ENCODE measurements around the gene ADARB1.

ADARB1 gene

DNA sequence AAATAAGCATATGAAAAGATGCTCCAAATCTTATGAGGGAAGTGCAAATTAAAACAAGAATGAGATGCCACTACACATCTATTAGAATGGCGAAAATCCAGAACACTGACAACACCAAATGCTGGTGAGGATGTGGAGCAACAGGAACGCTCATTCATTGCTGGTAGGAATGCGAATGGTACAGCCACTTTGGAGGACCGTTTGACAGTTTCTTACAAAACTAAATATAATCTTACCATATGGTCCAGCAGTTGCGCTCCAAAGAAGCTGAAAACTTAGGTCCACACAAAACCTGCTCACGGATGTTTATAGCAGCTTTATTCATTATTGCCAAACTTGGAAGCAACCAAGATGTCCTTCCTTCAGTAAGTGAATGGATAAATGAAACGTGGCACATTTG is 163.0 kb downstream of the ADARB1 start:
- no peak for DNase-seq

DNA sequence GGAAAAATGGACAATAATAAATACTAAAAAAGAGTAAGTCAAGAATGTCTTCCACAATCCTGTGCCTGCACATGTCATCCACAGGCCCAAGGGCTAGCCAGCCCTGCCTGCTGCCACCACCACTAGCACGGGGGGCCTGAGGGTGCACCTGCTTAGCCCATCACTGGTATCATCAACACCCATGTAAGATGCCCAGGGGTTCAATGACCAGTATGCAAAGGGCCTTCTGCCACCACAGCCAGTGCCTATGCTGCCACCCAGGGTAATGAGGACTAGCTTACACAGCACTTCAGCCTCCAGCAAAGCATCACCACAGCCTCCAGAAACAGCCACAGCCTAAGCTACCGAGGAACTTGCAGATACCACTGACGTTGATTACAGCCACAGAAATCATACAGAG is 167.0 kb downstream of the ADARB1 start:
- peak; percentile 5 for DNase-seq

GRCh38 chr21:45243603-45244002 is 169.2 kb downstream of the ADARB1 start:
- DNase-seq: no peak

- peak; percentile 3 for DNase-seq
These were observed 170.5 kb downstream of the ADARB1 start for GRCh38 chr21:45244799-45245340.

GRCh38 chr21:45246386-45247320 is 172.3 kb downstream of the ADARB1 start:
- no peak for DNase-seq

DNA sequence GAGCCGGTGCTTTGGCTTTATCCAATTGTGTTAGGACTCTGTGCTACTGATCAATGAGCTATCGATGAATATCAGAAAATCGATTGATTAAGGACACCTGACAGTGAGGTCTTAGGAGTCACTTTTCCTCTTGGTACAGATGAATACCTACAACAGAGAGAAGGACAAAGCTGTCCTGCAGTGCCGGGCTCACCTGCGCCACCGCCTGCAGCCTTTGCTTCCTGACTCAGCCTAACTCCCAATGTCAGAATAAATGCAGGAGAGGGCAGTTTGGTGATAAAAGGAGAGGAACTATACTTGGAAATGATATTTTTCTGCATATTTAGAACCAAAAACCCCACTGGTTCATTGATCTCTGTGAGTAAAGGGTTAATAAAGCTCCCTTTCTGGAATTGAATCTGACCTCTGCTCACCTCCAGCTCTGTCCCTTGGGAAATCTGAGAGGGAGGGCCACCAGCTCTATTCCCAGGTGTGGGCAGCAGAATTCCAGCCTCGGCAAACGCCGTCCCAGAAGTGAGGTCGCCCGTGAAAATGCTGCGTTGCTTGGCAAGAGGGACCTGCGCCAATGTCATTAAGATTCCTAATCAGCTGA is 174.0 kb downstream of the ADARB1 start:
- DNase-seq: no peak

DNA sequence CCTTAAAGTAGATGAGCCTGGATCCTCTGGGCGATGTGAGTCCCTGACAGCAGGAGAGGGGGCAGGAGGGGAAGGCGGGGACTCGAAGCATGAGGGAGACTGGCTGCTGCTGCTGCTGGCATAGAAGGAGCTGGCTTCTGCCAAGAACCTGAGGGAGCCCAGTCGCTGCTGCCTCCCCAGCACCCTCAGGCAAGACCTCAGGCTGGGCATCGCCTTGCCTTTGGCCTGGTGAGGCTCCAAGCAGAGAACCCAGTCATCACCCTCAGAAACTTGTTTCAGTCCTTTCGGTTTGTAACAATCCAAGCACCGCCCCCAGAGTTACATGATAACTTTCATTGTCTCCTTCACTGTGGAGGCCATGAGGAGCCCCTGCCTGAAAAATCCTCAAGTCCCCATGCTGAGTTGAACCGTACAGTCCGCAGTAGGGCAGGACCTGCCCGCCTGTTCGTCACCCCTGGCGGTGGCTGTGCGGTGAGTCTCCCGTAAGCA is 174.6 kb downstream of the ADARB1 start:
- DNase-seq: no peak

GRCh38 chr21:45249626-45250025 is 175.2 kb downstream of the ADARB1 start:
- DNase-seq: no peak

DNA sequence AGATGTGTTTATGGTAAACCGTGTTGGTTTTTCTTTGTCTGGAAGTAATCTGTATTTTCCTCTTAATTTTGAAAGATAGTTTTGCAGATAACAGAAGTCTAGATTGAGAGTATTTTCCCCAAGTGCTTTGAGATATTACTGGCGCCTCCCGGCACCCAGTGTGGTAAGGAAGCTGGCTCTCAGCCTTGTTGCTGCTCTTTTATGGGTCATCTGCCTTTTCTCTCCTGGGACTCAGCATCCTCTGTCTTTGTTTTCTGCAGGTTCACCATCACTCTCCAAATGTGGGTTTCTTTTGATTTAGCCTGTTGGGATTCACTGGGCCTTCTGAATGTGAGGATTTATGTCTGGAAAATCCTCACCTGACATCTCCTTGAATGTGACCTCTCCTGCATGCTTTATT is 175.9 kb downstream of the ADARB1 start:
- DNase-seq: no peak

DNA sequence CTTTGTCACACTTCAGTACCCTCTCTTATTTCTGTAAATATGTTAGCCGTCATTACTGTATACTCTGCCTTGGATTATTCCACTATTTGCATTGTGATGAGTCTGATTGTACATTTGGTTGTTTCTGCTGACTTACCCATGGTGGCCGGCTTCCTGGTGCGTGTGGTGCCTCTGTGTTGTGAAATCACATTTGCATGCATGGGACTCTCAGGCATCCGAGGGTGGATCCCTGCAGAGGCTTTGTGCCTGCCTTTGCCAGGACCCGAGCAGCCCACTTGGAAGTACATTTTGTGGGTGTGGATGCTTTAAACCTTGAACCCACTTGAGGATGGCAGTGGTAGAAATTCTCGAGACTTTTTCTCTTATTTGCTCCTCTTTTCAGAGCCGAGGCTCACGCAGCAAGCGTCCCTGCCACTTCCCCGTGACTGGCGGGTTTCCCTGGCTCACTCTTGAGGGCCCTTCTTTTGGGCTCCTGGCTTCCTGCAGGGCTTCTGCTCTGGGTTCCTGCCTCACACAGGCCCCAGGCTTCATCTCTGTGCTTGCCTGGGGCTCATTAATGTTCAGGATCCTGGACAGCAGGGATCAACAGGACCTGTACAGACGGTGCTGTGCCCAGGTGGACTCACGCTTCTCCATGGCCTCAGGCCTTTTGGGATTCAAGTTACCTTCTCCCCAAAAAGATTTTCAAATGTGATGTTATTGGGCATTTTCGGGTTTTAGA is 176.7 kb downstream of the ADARB1 start:
- DNase-seq: no peak

GRCh38 chr21:45251635-45252447 is 177.5 kb downstream of the ADARB1 start:
- no peak for DNase-seq

DNA sequence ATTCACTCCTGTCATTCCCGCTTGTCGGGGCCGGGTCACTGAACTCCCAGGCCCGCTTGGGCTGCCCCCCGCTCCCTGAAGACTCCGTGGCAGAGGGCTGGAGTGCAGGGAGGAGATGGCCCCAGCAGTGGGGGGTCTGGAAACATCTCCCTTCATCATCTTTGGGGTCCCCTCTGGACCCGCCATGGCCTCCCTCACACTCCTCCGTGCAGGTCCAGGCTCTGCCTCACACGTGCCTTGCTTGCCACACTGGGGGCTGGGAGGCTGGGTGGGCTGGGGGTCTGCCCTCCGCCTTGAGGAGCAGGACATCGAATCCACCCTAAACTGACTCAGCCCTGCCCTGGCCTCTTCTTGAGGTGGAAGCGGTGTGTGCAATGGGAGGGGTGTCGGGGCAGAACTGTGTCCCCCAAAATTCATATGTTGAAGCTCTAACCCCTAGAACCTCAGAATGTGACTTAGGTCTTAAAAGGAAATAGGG is 178.1 kb downstream of the ADARB1 start:
- no peak for DNase-seq

- DNase-seq: no peak
These were observed 178.8 kb downstream of the ADARB1 start for GRCh38 chr21:45253180-45253579.

DNA sequence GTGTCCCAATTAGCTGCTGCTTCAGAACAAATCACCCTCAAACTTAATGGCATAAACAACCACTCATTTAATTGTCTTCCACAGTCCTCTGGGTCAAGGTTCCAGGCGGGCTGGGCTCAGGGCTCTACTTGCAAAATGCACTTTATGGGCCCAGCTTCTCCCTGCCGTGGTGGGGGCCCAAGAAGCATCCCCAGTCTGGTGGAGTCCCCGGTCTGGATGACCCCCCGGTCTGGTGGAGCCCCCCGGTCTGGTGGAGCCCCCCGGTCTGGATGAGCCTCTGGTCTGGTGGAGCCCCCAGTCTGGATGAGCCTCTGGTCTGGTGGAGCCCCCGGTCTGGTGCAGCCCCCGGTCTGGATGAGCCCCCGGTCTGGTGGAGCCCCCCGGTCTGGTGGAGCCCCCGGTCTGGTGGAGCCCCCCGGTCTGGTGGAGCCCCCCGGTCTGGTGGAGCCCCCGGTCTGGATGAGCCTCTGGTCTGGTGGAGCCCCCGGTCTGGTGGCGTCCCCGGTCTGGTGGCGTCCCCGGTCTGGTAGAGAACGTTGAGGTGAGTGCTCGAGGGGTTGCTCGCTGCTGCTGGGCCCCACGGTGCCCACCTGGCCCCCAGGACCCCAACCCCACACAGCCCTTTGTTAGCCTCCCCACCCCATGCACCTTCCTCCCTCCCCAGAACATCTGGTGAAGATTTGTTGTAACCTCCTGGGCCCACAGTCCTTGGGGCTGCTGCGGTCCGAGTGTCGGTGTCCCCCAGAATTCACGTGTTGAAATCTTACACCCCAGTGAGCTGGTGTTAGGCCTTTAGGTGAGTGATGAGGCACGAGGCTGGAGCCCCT is 179.5 kb downstream of the ADARB1 start:
- no peak for DNase-seq

DNA sequence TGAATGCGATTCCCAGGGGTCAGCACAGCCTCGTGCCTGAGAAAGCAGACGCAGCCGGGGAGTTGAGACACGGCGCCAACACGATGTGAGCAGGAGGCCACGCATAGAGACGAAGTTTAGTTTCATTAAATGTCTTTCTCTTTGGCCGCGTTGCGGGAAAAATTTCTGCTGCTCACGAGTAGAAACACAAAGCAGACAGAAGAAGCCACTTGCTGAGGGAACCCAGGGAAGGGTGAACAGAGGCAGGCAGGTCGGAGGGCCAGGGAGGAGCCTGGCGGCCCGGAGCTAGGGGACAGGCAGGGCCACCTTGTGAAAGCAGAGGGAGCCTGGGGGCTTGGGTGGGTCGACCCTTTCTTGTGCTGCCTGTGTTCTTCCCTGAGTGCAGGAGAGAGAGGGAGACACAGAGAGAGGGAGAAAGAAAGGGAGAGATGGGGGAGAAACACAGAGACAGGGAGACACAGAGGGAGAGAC is 180.1 kb downstream of the ADARB1 start:
- no peak for DNase-seq

- DNase-seq: no peak
These were observed 181.1 kb downstream of the ADARB1 start for GRCh38 chr21:45255381-45256020.

DNA sequence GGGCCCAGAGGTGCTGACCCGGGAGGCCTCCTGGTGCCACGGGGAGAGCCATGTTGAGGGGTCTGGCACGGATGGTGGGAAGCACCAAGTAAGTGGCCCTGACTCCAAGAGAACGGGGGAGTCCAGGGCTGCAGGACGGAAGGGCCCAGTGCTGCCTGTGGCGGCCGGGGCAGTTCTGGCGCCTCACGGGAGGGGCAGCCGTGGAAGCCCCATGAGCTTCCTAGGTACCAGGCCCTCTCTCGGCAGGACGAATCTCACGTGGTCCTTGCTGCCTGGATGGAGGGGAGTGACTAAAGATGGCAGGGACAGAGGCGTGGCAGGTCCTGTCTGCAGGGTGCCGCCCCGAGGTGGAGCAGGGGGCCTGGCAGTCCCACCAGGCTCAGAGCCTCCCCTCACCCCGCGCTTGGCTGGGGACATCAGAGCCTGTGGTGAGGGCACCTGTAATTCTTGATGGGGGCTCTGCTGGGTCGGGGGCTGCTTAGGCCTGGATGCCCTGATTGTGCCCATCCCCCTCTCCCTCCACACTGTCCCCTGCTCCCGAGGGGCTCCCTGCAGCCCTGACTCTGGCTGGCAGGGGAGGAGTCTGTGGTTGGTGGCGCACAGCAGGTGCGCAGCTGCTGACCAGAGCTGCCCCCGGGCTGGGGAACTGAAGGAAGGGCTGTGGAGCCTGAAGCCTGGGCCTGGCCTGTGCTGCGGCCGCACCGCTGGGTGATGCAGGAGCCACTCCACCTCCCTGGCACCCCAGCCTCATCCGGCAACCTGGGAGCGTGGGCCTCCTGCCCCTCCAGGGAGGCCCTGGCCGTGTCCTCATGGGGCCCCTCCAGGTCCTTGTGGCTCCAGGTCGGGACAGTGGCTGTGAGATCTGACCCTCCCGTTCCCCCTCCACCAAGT is 181.9 kb downstream of the ADARB1 start:
- DNase-seq: no peak

GRCh38 chr21:45256912-45257672 is 182.7 kb downstream of the ADARB1 start:
- DNase-seq: no peak
